Mesodermal cell (in vitro differentiated cells): ENCODE measurements around the gene MRC2.

Experiments used
- H3K27ac ChIP-seq: 2 replicates; pipeline ENCODE4 v1.7.0; 2013; ENCODE audit warnings: mild to moderate bottlenecking, low read depth, low read length, moderate library complexity; ENCODE audit not compliant: severe bottlenecking
- H3K36me3 ChIP-seq: 2 replicates; pipeline ENCODE4 v1.7.1; 2013; ENCODE audit warnings: mild to moderate bottlenecking, low read length, moderate library complexity; ENCODE audit not compliant: control insufficient read depth, insufficient read depth
- H3K4me1 ChIP-seq: one replicate; pipeline ENCODE4 v1.7.1; 2013; ENCODE audit warnings: mild to moderate bottlenecking, low read length; ENCODE audit not compliant: insufficient read depth, control insufficient read depth, poor library complexity, severe bottlenecking
- H3K4me3 ChIP-seq: 2 replicates; pipeline ENCODE4 v1.7.0; 2013; ENCODE audit warnings: low read length, control low read depth, mild to moderate bottlenecking; ENCODE audit not compliant: insufficient read depth, poor library complexity, severe bottlenecking; ENCODE audit errors: extremely low read depth
- H3K9me3 ChIP-seq: 2 replicates; pipeline ENCODE4 v1.7.1; 2013; ENCODE audit warnings: mild to moderate bottlenecking, low read length, moderate library complexity; ENCODE audit not compliant: control insufficient read depth
- WGBS, 2 experiments: methylation state at CpG; one replicate each; pipeline ENCODE4 v1.1.5; 2013; ENCODE audit warnings: missing lambda C conversion rate in 2 of 2; ENCODE audit not compliant: insufficient coverage in 2 of 2; 5-methylcytosine and 5-hydroxymethylcytosine counted together

The MRC2 gene

DNA sequence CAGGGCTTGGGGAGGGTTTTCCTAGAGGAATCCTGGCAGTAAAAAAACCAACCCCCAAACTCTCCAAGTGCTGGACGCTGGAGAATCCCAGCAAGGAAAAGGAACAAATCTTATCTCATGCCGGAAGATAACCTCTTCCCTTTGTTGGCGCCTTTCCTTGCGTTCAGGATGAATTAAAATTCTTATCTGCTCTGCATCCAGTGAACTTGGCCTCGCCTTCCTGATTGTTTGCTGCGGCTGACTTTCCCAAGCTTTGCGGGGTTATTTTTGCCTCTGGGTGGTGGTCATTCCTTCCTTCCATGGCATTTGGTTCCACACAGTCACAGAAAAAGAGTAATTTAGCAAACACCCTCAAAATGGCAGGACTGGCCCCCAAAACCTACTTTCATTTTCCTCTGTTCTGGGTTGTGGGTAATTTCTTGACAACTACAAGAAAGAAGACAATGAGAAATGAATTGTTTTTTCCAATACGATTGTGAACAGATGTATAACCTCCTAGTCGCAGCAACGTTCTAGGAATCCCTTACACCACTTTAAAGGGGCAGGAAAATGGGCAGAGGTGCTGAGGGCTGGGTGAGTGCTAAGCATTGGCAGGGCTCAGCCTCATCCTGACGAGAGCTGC lies 77.8 kb downstream of the MRC2 start:
- peaks cover 15% of the 10 kb centered on the region for H3K4me1 ChIP-seq
- 9 to 15% methylated on average over 6 to 9 of the region's 11 CpGs for WGBS, 2 experiments
- peaks cover 11% of the 10 kb centered on the region for H3K9me3 ChIP-seq
- H3K36me3 ChIP-seq = no peaks in the 10 kb centered on the region
- peak overlapping the region; percentile 42 for H3K27ac ChIP-seq
- H3K4me3 ChIP-seq = peak overlapping the region; percentile 61

DNA sequence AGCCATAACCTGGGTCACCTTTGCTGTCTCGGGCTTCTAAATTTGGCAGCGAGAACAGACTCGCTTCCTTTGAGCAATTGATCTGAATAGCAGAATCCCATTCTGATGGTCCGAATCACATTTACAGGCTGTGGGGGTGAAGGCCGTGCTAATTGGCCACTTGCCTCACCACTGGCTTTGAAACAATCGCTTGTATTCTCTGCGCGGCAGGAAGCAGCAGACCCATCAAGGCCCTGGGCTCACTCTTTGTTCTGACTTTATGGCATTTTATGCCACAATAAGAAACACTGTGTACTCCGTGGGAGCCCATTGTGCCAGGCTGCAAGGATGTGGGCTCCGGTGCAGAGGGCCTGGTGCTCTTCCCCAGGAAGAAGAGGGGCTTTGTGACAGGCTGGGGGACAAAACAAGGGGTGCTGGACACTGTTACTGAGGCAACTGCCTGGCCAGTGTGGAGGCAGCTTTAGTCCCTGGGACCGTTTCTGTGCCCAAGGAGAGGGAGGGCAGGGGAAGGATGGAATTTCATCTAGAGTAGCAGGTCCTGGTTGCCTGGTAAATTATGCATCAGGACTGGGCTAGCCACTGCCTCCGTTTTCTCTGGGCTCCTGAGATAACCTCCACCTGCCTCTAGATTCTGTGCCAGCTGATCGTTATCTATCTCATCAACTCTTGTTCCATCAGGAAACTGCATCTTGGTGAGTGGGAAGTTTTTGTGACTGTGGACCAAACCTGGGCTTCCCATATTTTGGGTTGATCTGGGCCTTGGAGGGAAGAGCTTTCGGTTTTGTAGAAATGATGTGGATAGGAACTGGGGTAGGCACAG lies 78.5 kb downstream of the MRC2 start:
- 15 to 19% methylated on average over 12 of the region's 14 CpGs for WGBS, 2 experiments
- peaks cover 15% of the 10 kb centered on the region for H3K4me1 ChIP-seq
- H3K4me3 ChIP-seq = peak overlapping the region; percentile 61
- H3K36me3 ChIP-seq = no peaks in the 10 kb centered on the region
- peak overlapping the region; percentile 42 for H3K27ac ChIP-seq
- H3K9me3 ChIP-seq = peaks cover 11% of the 10 kb centered on the region

DNA sequence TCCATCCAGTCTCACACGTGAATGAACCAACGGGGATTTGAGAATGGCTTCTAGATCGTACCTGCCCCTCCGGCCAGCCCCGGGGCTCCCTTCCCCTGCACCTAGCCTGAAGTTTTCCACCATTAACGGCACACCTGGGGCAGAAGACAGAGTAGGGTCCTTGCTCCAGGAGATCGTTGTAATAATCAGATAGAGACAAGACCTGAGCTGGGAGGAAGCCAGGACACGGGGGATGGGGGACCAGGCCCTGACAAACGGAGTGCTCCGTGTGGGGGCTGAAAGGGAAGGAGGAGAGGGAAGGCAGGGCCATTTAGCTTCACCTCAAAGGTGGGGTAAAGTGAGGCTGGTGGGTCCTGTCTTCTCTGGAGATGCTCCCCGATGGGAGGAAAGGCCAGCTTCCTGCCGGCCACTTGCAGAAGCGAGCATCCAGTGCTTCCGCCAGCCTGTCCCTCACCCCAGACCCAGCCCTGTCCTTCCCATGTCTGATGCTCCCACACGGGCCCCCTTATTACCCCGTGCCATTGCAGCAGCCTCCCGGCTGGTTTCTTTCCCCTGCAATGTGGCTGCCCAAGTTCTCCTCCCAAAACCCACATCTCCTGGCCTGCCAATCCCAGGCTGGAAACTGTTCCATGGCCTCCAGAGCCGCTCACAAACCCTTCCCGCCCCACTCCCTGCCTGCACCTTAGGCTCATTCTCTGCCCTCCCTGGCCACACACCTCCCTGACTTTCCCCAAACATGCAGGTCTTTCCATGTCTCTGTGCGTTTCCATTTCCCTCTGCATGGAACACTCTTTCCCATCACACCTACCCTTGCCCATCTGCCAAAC lies 79.3 kb downstream of the MRC2 start:
- 78 to 79% methylated on average over 18 to 19 of the region's 20 CpGs for WGBS, 2 experiments
- Histone ChIP-seq H3K36me3 (no peaks in the 10 kb centered on the region), H3K4me1 (peaks cover 15% of the 10 kb centered on the region), H3K27ac (no peak overlapping the region), H3K9me3 (peaks cover 11% of the 10 kb centered on the region), H3K4me3 (no peak overlapping the region)

DNA sequence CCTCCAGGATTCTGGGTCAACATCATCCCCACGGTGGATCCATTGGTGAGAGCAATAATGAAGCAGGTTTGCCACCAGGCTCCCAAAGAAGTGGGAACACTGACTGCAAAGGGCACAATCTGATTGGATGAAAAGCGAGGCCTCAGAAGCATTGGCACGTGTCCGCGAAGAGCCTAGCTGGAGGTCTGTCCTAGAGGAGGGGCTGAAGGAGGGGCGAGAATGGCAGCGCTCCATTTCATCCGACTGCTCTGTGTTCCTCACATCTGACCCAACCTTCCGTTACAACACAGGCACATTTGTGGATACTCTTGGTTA lies 79.9 kb downstream of the MRC2 start:
- no peak overlapping the region for H3K4me3 ChIP-seq
- no peaks in the 10 kb centered on the region for H3K36me3 ChIP-seq
- WGBS, 2 experiments = 86 to 90% methylated on average over 5 to 7 of the region's 9 CpGs
- H3K4me1 ChIP-seq = peaks cover 15% of the 10 kb centered on the region
- peaks cover 11% of the 10 kb centered on the region for H3K9me3 ChIP-seq
- H3K27ac ChIP-seq = no peak overlapping the region

DNA sequence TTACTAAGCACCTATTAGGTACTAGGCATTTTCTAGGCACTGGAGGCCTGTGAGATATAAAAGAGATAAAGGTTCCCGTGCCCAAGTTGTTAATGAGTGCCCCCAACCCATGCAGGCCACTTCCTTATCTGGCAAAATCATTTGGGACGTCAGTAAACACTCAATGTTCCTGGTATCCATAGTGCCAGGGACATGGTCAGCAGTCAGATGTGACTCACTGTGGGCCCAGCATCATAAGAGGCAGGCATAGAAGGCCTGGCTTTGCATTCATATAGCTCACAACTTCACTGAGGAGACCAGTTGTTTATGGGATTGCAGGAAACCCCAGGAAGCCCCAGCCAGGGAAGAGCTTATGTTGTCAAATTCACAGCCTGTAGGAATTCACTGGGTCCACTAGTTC lies 81.1 kb downstream of the MRC2 start:
- H3K4me3 ChIP-seq = no peak overlapping the region
- no peak overlapping the region for H3K27ac ChIP-seq
- 75 to 84% methylated on average over 2 of the region's 2 CpGs for WGBS, 2 experiments
- peaks cover 10% of the 10 kb centered on the region for H3K4me1 ChIP-seq
- peaks cover 11% of the 10 kb centered on the region for H3K9me3 ChIP-seq
- no peaks in the 10 kb centered on the region for H3K36me3 ChIP-seq

DNA sequence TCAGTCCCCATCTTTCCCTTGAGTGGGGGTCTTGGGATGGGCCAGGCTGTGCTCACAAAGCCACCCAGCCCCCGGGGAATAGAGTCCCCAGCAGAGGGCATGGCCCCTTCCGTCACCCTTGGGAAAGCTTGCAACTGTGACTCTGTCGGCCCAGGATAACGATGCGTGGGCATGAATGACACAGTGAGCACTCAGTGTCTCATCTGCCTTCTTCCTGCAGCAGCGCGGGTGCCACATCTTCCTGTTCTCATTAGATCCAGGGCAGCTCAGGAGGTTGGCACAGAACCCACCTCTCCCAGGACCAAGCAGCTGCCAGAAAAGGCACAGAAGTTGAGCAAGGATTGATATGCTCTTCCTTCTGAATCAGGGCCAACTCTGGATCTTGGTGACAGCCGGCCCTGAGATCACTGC lies 84.7 kb downstream of the MRC2 start:
- no peak overlapping the region for H3K27ac ChIP-seq
- 95 to 98% methylated on average over 7 to 8 of the region's 8 CpGs for WGBS, 2 experiments
- peaks cover 11% of the 10 kb centered on the region for H3K9me3 ChIP-seq
- H3K4me3 ChIP-seq = no peak overlapping the region
- no peaks in the 10 kb centered on the region for H3K36me3 ChIP-seq
- no peaks in the 10 kb centered on the region for H3K4me1 ChIP-seq

DNA sequence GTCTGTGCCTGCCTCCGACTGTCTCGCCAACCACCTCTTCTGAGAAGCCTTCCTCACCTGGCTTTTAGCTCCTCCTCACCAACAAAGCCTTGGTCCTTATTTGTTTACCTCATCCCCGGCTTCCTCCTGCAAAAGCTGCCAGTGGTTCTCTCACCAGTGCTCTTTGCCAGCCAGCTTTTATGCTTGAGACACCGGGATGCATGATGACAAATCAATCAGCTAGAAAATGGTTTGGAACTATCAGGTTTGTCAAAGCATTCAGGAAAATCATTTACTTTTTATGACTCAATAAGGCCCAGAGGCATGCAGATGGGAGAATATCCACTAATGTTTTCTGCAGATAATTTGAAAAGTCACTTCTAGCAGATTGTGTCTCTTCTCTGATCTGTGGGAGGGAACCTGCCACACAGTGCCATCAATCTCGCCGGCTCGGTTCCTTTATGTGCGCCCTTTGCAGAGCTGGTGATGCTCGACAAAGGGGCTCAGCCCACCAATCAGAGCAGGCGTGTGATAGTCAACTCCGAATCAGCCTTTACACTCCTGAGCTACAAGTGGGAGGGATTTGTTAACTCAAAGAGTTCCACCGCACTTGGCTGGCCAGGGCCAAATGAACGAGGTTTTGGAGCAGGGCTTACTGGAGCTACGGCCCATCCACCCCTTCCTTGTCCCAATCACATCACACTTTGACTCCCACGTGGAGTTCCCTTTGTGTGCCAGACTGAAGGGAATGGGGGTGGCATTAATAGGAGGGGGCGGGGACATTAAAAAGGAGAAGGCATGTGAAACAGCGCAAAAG lies 85.8 kb downstream of the MRC2 start:
- no peak overlapping the region for H3K27ac ChIP-seq
- WGBS, 2 experiments = 82 to 97% methylated on average over 10 to 15 of the region's 17 CpGs
- H3K36me3 ChIP-seq = no peaks in the 10 kb centered on the region
- H3K4me3 ChIP-seq = no peak overlapping the region
- no peaks in the 10 kb centered on the region for H3K4me1 ChIP-seq
- peaks cover 11% of the 10 kb centered on the region for H3K9me3 ChIP-seq

DNA sequence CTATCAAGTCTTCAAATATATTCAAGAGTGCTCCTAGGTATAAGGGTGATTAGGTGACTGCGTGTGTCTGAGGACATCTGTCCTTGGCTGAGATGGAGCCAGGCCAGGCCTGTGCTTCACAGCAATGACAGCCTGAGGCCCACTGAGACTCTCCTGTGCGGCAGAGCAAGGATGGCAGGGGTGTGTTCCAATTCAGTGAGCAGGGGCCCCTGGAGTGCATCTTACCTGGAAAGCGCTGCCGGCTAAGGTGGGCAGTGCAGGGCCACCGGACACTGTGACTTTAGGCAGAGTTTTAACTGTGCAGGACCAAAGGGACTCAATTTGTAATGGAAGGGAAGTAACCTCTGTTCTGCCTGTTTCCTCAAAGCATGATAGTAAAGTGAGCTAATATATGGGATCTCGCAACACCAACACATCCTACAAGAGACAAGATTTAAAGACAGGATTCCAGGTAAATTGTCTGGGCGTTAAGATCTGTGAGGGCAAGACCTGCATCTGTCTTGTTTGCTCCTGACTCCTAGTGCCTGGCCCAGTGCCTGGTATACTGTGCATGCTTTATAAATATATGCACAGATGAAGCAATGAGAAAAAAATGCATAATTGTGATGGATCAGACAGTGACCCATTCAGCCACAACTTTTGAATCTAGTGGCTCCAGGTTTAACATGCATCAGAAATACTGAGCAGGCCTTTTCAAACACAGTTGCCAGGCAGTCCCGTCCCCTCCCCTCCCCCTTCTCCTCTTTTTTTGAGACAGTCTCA lies 86.7 kb downstream of the MRC2 start:
- Histone ChIP-seq H3K9me3 (peaks cover 6% of the 10 kb centered on the region), H3K4me3 (no peak overlapping the region), H3K27ac (no peak overlapping the region), H3K4me1 (peaks cover 5% of the 10 kb centered on the region), H3K36me3 (no peaks in the 10 kb centered on the region)
- WGBS, 2 experiments = 95% methylated on average over 6 to 7 of the region's 8 CpGs

DNA sequence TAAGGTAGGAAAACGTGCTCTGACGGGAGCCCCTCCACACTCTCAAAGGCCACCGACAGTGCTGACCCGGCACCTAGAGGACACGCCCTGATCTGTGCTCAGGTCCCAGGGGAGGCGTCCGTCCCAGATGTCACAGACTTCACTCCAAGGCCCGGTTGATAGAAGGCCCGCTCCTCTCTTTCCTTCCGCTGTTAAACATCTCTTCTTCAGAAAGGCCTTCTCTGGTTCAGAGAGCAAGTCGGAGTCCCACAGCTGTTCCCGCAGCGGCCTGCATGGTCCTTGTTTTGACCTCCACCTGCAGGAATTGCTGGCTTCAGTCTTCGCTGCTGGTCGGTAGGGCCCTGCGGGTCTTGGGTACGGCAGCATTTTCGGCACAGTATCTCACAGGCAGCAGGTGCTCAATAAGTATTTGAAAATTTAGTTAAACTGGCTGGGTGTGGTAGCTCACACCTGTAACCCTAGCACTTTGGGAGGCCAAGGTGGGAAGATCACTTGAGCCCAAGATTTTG lies 88.5 kb downstream of the MRC2 start:
- Histone ChIP-seq H3K36me3 (no peaks in the 10 kb centered on the region), H3K9me3 (peaks cover 9% of the 10 kb centered on the region), H3K4me3 (no peak overlapping the region), H3K4me1 (peaks cover 5% of the 10 kb centered on the region), H3K27ac (no peak overlapping the region)
- 91 to 97% methylated on average over 17 to 18 of the region's 18 CpGs for WGBS, 2 experiments
